Caco-2 (cell line): ENCODE data around the gene RUFY3. TPM values are rescaled to one million over a fixed set of nuclear protein-coding genes. Genes with fewer than 3 reads are reported as not detected.
"Not testable (repeated sequence)": the region's sequence is repeated elsewhere in the genome, so short reads cannot be mapped to it uniquely, and the experiment has no call there.

ENCODE experiments used
- BruUV-seq: library from RNA; stranded (reverse); fragments of 400-500 nt; replicated peaks from 2 replicates; lab custom pipeline; 2021; lab: Mats Ljungman, UMichigan
- CTCF ChIA-PET: fragments of 300-600 bp; sonication (Branson Sonifier 250); formaldehyde crosslinking; loops from one replicate; lab custom pipeline; 2022; ENCODE audit warnings: antibody characterized with exemption; lab: Charles Lee
- POLR2A ChIA-PET: fragments of 300-600 bp; sonication (Branson Sonifier 250); formaldehyde crosslinking; loops from one replicate; lab custom pipeline; 2022; ENCODE audit warnings: antibody characterized with exemption; lab: Charles Lee
- DNase-seq, 2 experiments: peaks; one replicate each; pipeline versions ENCODE4 v3.0.0 to v3.0.0-alpha.2; 2020 to 2022
- H3K27me3 ChIP-seq: replicated peaks from 2 replicates; pipeline ENCODE4 v1.6.0; 2011; ENCODE audit warnings: low read length; ENCODE audit not compliant: control insufficient read depth, insufficient read depth
- H3K36me3 ChIP-seq: 2 replicates; pipeline ENCODE4 v1.5.1; 2011; ENCODE audit warnings: low read length; ENCODE audit not compliant: control insufficient read depth, insufficient read depth
- H3K4me1 ChIP-seq: fragments of 250-450 bp; sonication (Bioruptor Pico); 2 replicates; pipeline ENCODE4 v1.5.1; 2020; ENCODE audit warnings: mild to moderate bottlenecking
- H3K4me3 ChIP-seq: 2 replicates; pipeline ENCODE4 v1.5.1; 2011; ENCODE audit warnings: low read depth, mild to moderate bottlenecking, control low read depth, low read length
- H3K9me3 ChIP-seq: fragments of 250-450 bp; sonication (Bioruptor Pico); 2 replicates; pipeline ENCODE4 v1.5.1; 2020; ENCODE audit warnings: mild to moderate bottlenecking, moderate library complexity
- H3K27ac Mint-ChIP-seq: one replicate; pipeline ENCODE4 v1.8.0; 2022; ENCODE audit warnings: mixed read lengths; ENCODE audit not compliant: unreplicated experiment
- H3K27me3 Mint-ChIP-seq: one replicate; pipeline ENCODE4 v1.8.0; 2022; ENCODE audit warnings: mixed read lengths; ENCODE audit not compliant: insufficient read depth, unreplicated experiment
- H3K36me3 Mint-ChIP-seq: one replicate; pipeline ENCODE4 v1.8.0; 2022; ENCODE audit warnings: mild to moderate bottlenecking, mixed read lengths; ENCODE audit not compliant: insufficient read depth, unreplicated experiment
- H3K4me1 Mint-ChIP-seq: one replicate; pipeline ENCODE4 v1.8.0; 2022; ENCODE audit warnings: low read depth, mixed read lengths; ENCODE audit not compliant: unreplicated experiment
- H3K4me3 Mint-ChIP-seq: one replicate; pipeline ENCODE4 v1.8.0; 2022; ENCODE audit warnings: mild to moderate bottlenecking, moderate library complexity, mixed read lengths; ENCODE audit not compliant: unreplicated experiment
- H3K9me3 Mint-ChIP-seq: one replicate; pipeline ENCODE4 v1.8.0; 2022; ENCODE audit warnings: mixed read lengths; ENCODE audit not compliant: unreplicated experiment
- CTCF ChIP-seq, 2 experiments: fragments of 200-600 bp in 1 of 2; IDR thresholded peaks; 1 replicate in 1 of 2; 2 replicates in 1 of 2; pipeline versions ENCODE4 v1.5.1 to v1.8.0; 2011 to 2022; ENCODE audit warnings: antibody characterized with exemption in 1 of 2, control low read depth in 1 of 2, inconsistent platforms in 1 of 2, low read depth in 1 of 2, low read length in 1 of 2, mild to moderate bottlenecking in 1 of 2, moderate library complexity in 1 of 2; ENCODE audit not compliant: insufficient read depth in 1 of 2, severe bottlenecking in 1 of 2, unreplicated experiment in 1 of 2
- intact Hi-C: fragments of 100-400 bp; cut with micrococcal nuclease; formaldehyde crosslinking; loops from one replicate; pipeline ENCODE4 v1.10.0; 2022; ENCODE audit not compliant: unreplicated experiment
- total RNA-seq: library from RNA; stranded (reverse); gene quantifications from 2 replicates; pipeline ENCODE4 v1.2.3, GENCODE V29; 2022

The RUFY3 gene
- total RNA-seq, 1 experiment from 2014 or later, result 36.6 TPM

GRCh38 chr4:70722199-70722791, 531 bp downstream of the RUFY3 start:
- H3K9me3 ChIP-seq, result no peaks in the 10 kb centered on the region
- CTCF ChIA-PET, result no interaction called here
- POLR2A ChIA-PET, result no interaction called here
- no peak overlapping the region for H3K4me3 ChIP-seq
- no peak for DNase-seq
- no peak overlapping the region for H3K27ac Mint-ChIP-seq
- H3K27me3 Mint-ChIP-seq, result no peaks in the 10 kb centered on the region
- no peaks in the 10 kb centered on the region for H3K4me1 Mint-ChIP-seq
- no peaks in the 10 kb centered on the region for H3K27me3 ChIP-seq
- H3K36me3 ChIP-seq, result no peaks in the 10 kb centered on the region
- BruUV-seq, result no TSS peak
- intact Hi-C loops, result no loop called here
- H3K4me3 Mint-ChIP-seq, result no peak overlapping the region
- TF ChIP-seq CTCF (IDR thresholded peaks at IDR 0.05; ENCODE audit: insufficient read depth in 1 of 2, low read depth in 1 of 2, low read length in 1 of 2, severe bottlenecking in 1 of 2, unreplicated experiment in 1 of 2), result no peak
- no peaks in the 10 kb centered on the region for H3K4me1 ChIP-seq
- no peaks in the 10 kb centered on the region for H3K36me3 Mint-ChIP-seq
- H3K9me3 Mint-ChIP-seq, result no peaks in the 10 kb centered on the region

- no peaks in the 10 kb centered on the region for H3K9me3 ChIP-seq
- no peaks in the 10 kb centered on the region for H3K4me1 Mint-ChIP-seq
- no peaks in the 10 kb centered on the region for H3K4me1 ChIP-seq
- H3K9me3 Mint-ChIP-seq, result no peaks in the 10 kb centered on the region
- ChIA-PET POLR2A (no interaction called here), CTCF (no interaction called here)
- H3K36me3 ChIP-seq, result no peaks in the 10 kb centered on the region
- no peaks in the 10 kb centered on the region for H3K27me3 ChIP-seq
- no peaks in the 10 kb centered on the region for H3K27me3 Mint-ChIP-seq
- no peak for TF ChIP-seq CTCF (IDR thresholded peaks at IDR 0.05; ENCODE audit: insufficient read depth in 1 of 2, low read depth in 1 of 2, low read length in 1 of 2, severe bottlenecking in 1 of 2, unreplicated experiment in 1 of 2)
- no peak overlapping the region for H3K4me3 ChIP-seq
- DNase-seq, result no peak
- intact Hi-C loops, result no loop called here
- BruUV-seq, result no TSS peak
- no peak overlapping the region for H3K4me3 Mint-ChIP-seq
- H3K36me3 Mint-ChIP-seq, result no peaks in the 10 kb centered on the region
- no peak overlapping the region for H3K27ac Mint-ChIP-seq
Measured at GRCh38 chr4:70724463-70724862, 2.7 kb downstream of the RUFY3 start.

- Histone ChIP-seq H3K4me3 (no peak overlapping the region), H3K9me3 (no peaks in the 10 kb centered on the region), H3K4me1 (no peaks in the 10 kb centered on the region), H3K27me3 (no peaks in the 10 kb centered on the region), H3K36me3 (no peaks in the 10 kb centered on the region)
- ChIA-PET CTCF (interaction anchor here (0.5 kb wide), 1 partner anchor 13 kb away, joined by 3 read pairs; no protein-coding TSS in a partner anchor), POLR2A (no interaction called here)
- BruUV-seq, result no TSS peak
- TF ChIP-seq CTCF (IDR thresholded peaks at IDR 0.05; ENCODE audit: insufficient read depth in 1 of 2, low read depth in 1 of 2, low read length in 1 of 2, severe bottlenecking in 1 of 2, unreplicated experiment in 1 of 2), result no peak
- H3K36me3 Mint-ChIP-seq, result no peaks in the 10 kb centered on the region
- H3K4me1 Mint-ChIP-seq, result no peaks in the 10 kb centered on the region
- no peak overlapping the region for H3K4me3 Mint-ChIP-seq
- DNase-seq, result no peak
- H3K27ac Mint-ChIP-seq, result no peak overlapping the region
- no peaks in the 10 kb centered on the region for H3K9me3 Mint-ChIP-seq
- no peaks in the 10 kb centered on the region for H3K27me3 Mint-ChIP-seq
- intact Hi-C loops, result no loop called here
Measured at GRCh38 chr4:70725633-70726032, 3.9 kb downstream of the RUFY3 start.

- H3K27me3 Mint-ChIP-seq, DNase-seq, H3K9me3 ChIP-seq, BruUV-seq, H3K27me3 ChIP-seq, H3K4me1 ChIP-seq, H3K4me3 ChIP-seq, H3K36me3 Mint-ChIP-seq, H3K4me3 Mint-ChIP-seq, H3K9me3 Mint-ChIP-seq, H3K27ac Mint-ChIP-seq, H3K36me3 ChIP-seq, H3K4me1 Mint-ChIP-seq, intact Hi-C loops, POLR2A ChIA-PET, CTCF ChIA-PET: not testable (repeated sequence)
Measured at GRCh38 chr4:70726515-70726914, 4.8 kb downstream of the RUFY3 start.
